ENCODE results near the gene PGAM2. TPM values are rescaled to one million over a fixed set of nuclear protein-coding genes. Genes with fewer than 3 reads are reported as not detected.

The PGAM2 gene
- total and polyA plus RNA-seq, 2 of the 13 experiments (the other 11 are each of a cell fraction or from before 2014, with no cell fraction given) = 0.22 TPM; not detected in 1

- H3K79me2 ChIP-seq (ENCODE audit: insufficient read depth, low read length) = no peaks in the 10 kb centered on the region
- H3K4me1 ChIP-seq (ENCODE audit: insufficient read depth, low read length) = peaks cover 10% of the 10 kb centered on the region; the same call in 1 of the 2 replicates
- CTCF ChIA-PET (ENCODE audit: low intra/inter-chr PET ratio, low total read pairs) = interaction anchor here (0.6 kb wide), 1 partner anchor 115 kb away, joined by 3 read pairs; no protein-coding TSS in a partner anchor
- intact Hi-C loops (cut with micrococcal nuclease; ENCODE audit: unreplicated experiment) = no loop called here
- in situ Hi-C loops (cut with HindIII; ENCODE audit: extremely low pct_ligation_motif_present, low pct_unique_long_range_greater_than_20kb) = no loop called here
- H3K9me3 ChIP-seq (ENCODE audit: low read length) = no peaks in the 10 kb centered on the region
- no peak overlapping the region for H3K4me3 ChIP-seq (replicated peaks in 1 of 3; ENCODE audit: insufficient read depth in 1 of 3, low read depth in 2 of 3, low read length in 3 of 3)
- POLR2A ChIA-PET = no interaction called here
- H3K27ac ChIP-seq (ENCODE audit: extremely low read length, insufficient read depth, low read length) = no peak overlapping the region
- ATAC-seq (no peak), FAIRE-seq (no peak), DNase-seq (ENCODE audit: low spot score) (no peak)
- no peaks in the 10 kb centered on the region for H3K36me3 ChIP-seq (replicated peaks in 1 of 2; ENCODE audit: control insufficient read depth in 1 of 2, insufficient read depth in 2 of 2, low read length in 2 of 2)
- no TSS peak for BruUV-seq (replicated peaks)
- H3K27me3 ChIP-seq (ENCODE audit: control insufficient read depth in 1 of 2, insufficient read depth in 2 of 2, low read length in 2 of 2) = peaks cover 10 to 46% of the 10 kb centered on the region in 2 experiments; a peak in 4 of 5 replicates
- H4K20me1 ChIP-seq (ENCODE audit: insufficient read depth, low read length) = no peaks in the 10 kb centered on the region
- 26% methylated on average over 6 of the region's 18 CpGs for WGBS (ENCODE audit: low lambda C conversion rate)
- H3K9ac ChIP-seq (ENCODE audit: insufficient read depth, low read depth, low read length) = no peak overlapping the region
- H3K4me2 ChIP-seq (ENCODE audit: low read depth, low read length) = no peak overlapping the region
- H2AFZ ChIP-seq (ENCODE audit: low read length) = no peak overlapping the region
- no peak for TF ChIP-seq KDM1A (CRISPR knock-in tag; IDR thresholded peaks at IDR 0.05)
- TF ChIP-seq, protein P1, sequence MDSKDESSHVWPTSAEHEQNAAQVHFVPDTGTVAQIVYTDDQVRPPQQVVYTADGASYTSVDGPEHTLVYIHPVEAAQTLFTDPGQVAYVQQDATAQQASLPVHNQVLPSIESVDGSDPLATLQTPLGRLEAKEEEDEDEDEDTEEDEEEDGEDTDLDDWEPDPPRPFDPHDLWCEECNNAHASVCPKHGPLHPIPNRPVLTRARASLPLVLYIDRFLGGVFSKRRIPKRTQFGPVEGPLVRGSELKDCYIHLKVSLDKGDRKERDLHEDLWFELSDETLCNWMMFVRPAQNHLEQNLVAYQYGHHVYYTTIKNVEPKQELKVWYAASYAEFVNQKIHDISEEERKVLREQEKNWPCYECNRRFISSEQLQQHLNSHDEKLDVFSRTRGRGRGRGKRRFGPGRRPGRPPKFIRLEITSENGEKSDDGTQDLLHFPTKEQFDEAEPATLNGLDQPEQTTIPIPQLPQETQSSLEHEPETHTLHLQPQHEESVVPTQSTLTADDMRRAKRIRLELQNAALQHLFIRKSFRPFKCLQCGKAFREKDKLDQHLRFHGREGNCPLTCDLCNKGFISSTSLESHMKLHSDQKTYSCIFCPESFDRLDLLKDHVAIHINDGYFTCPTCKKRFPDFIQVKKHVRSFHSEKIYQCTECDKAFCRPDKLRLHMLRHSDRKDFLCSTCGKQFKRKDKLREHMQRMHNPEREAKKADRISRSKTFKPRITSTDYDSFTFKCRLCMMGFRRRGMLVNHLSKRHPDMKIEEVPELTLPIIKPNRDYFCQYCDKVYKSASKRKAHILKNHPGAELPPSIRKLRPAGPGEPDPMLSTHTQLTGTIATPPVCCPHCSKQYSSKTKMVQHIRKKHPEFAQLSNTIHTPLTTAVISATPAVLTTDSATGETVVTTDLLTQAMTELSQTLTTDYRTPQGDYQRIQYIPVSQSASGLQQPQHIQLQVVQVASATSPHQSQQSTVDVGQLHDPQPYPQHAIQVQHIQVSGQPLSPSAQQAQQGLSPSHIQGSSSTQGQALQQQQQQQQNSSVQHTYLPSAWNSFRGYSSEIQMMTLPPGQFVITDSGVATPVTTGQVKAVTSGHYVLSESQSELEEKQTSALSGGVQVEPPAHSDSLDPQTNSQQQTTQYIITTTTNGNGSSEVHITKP (CRISPR knock-in tag; IDR thresholded peaks at IDR 0.05; ENCODE audit: low read depth) = no peak
- TF ChIP-seq, protein P2, sequence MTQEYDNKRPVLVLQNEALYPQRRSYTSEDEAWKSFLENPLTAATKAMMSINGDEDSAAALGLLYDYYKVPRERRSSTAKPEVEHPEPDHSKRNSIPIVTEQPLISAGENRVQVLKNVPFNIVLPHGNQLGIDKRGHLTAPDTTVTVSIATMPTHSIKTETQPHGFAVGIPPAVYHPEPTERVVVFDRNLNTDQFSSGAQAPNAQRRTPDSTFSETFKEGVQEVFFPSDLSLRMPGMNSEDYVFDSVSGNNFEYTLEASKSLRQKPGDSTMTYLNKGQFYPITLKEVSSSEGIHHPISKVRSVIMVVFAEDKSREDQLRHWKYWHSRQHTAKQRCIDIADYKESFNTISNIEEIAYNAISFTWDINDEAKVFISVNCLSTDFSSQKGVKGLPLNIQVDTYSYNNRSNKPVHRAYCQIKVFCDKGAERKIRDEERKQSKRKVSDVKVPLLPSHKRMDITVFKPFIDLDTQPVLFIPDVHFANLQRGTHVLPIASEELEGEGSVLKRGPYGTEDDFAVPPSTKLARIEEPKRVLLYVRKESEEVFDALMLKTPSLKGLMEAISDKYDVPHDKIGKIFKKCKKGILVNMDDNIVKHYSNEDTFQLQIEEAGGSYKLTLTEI (CRISPR knock-in tag; conservative IDR thresholded peaks at IDR 0.05) = no peak
- no peak for TF ChIP-seq ZNF274 (CRISPR knock-in tag; IDR thresholded peaks at IDR 0.05)
- TF ChIP-seq ZNF333 (CRISPR knock-in tag; IDR thresholded peaks at IDR 0.05; ENCODE audit: borderline replicate concordance) = no peak
- TF ChIP-seq ARHGAP35 (CRISPR knock-in tag; IDR thresholded peaks at IDR 0.05; ENCODE audit: borderline replicate concordance) = no peak
- no peak for TF ChIP-seq SMYD3 (CRISPR knock-in tag; IDR thresholded peaks at IDR 0.05)
- TF ChIP-seq, protein P3, sequence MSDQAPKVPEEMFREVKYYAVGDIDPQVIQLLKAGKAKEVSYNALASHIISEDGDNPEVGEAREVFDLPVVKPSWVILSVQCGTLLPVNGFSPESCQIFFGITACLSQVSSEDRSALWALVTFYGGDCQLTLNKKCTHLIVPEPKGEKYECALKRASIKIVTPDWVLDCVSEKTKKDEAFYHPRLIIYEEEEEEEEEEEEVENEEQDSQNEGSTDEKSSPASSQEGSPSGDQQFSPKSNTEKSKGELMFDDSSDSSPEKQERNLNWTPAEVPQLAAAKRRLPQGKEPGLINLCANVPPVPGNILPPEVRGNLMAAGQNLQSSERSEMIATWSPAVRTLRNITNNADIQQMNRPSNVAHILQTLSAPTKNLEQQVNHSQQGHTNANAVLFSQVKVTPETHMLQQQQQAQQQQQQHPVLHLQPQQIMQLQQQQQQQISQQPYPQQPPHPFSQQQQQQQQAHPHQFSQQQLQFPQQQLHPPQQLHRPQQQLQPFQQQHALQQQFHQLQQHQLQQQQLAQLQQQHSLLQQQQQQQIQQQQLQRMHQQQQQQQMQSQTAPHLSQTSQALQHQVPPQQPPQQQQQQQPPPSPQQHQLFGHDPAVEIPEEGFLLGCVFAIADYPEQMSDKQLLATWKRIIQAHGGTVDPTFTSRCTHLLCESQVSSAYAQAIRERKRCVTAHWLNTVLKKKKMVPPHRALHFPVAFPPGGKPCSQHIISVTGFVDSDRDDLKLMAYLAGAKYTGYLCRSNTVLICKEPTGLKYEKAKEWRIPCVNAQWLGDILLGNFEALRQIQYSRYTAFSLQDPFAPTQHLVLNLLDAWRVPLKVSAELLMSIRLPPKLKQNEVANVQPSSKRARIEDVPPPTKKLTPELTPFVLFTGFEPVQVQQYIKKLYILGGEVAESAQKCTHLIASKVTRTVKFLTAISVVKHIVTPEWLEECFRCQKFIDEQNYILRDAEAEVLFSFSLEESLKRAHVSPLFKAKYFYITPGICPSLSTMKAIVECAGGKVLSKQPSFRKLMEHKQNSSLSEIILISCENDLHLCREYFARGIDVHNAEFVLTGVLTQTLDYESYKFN (CRISPR knock-in tag; conservative IDR thresholded peaks at IDR 0.05) = no peak
- no peak for TF ChIP-seq ARNT2 (CRISPR knock-in tag; IDR thresholded peaks at IDR 0.05; ENCODE audit: low read depth)
- no peak for TF ChIP-seq POLR2A (IDR thresholded peaks at IDR 0.05; ENCODE audit: insufficient read depth in 1 of 2, low read depth in 2 of 2, low read length in 2 of 2)
- no peak for TF ChIP-seq CC2D1A (CRISPR knock-in tag; IDR thresholded peaks at IDR 0.05)
- TF ChIP-seq RAD51 (IDR thresholded peaks at IDR 0.05; ENCODE audit: borderline replicate concordance) = no peak
- TF ChIP-seq, protein P4, sequence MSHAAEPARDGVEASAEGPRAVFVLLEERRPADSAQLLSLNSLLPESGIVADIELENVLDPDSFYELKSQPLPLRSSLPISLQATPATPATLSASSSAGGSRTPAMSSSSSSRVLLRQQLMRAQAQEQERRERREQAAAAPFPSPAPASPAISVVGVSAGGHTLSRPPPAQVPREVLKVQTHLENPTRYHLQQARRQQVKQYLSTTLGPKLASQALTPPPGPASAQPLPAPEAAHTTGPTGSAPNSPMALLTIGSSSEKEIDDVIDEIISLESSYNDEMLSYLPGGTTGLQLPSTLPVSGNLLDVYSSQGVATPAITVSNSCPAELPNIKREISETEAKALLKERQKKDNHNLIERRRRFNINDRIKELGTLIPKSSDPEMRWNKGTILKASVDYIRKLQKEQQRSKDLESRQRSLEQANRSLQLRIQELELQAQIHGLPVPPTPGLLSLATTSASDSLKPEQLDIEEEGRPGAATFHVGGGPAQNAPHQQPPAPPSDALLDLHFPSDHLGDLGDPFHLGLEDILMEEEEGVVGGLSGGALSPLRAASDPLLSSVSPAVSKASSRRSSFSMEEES (CRISPR knock-in tag; IDR thresholded peaks at IDR 0.05) = no peak
These were observed 42.0 kb upstream of the PGAM2 start for GRCh38 chr7:44107116-44107960.

Measured in HepG2 (cell line).